SK-N-SH treated with all-trans-retinoic acid at 6 μM for 48 hours (cell line): ENCODE results near the gene SLC3A2.

ENCODE experiments used
- ATAC-seq: fragments of 200-7000 bp; cut with Tn5 transposase; 3 replicates; pipeline ENCODE4 v1.9.1; 2020; ENCODE audit warnings: mild to moderate bottlenecking, moderate library complexity
- ARNTL ChIP-seq: fragments of 450-650 bp; formaldehyde crosslinking; IDR thresholded peaks from 2 replicates; pipeline ENCODE4 v1.5.0; 2020; ENCODE audit warnings: low read depth, mild to moderate bottlenecking, moderate library complexity, borderline replicate concordance
- BACH2 ChIP-seq: fragments of 250-450 bp; sonication (Bioruptor Pico); IDR thresholded peaks from 2 replicates; pipeline ENCODE4 v1.9.0; 2021; ENCODE audit warnings: mild to moderate bottlenecking, borderline replicate concordance
- CSDC2 ChIP-seq: fragments of 250-450 bp; sonication (Bioruptor Pico); IDR thresholded peaks from 2 replicates; pipeline ENCODE4 v1.5.0; 2020; ENCODE audit warnings: mild to moderate bottlenecking, moderate library complexity
- GLIS3 ChIP-seq: fragments of 250-450 bp; sonication (Bioruptor Pico); IDR thresholded peaks from 2 replicates; pipeline ENCODE4 v1.5.0; 2020; ENCODE audit warnings: mild to moderate bottlenecking, moderate library complexity
- ISL1 ChIP-seq: fragments of 250-450 bp; sonication (Bioruptor Pico); IDR thresholded peaks from 2 replicates; pipeline ENCODE4 v2.1.2; 2022; ENCODE audit warnings: mild to moderate bottlenecking, moderate library complexity
- OSR1 ChIP-seq: fragments of 250-450 bp; sonication (Bioruptor Pico); IDR thresholded peaks from 2 replicates; pipeline ENCODE4 v1.8.0; 2022; ENCODE audit warnings: moderate library complexity, mild to moderate bottlenecking, inconsistent platforms
- PPARA ChIP-seq: fragments of 250-450 bp; sonication (Bioruptor Pico); IDR thresholded peaks from 2 replicates; pipeline ENCODE4 v1.5.0; 2020; ENCODE audit warnings: mild to moderate bottlenecking, borderline replicate concordance
- RARB ChIP-seq: fragments of 250-450 bp; sonication (Bioruptor Pico); IDR thresholded peaks from 2 replicates; pipeline ENCODE4 v1.8.0; 2021; ENCODE audit warnings: mild to moderate bottlenecking, moderate library complexity
- SNAI2 ChIP-seq: fragments of 250-450 bp; sonication (Bioruptor Pico); IDR thresholded peaks from 2 replicates; pipeline ENCODE4 v1.5.0; 2020; ENCODE audit warnings: mild to moderate bottlenecking, moderate library complexity
- TCF4 ChIP-seq: fragments of 250-450 bp; sonication (Bioruptor Pico); IDR thresholded peaks from 2 replicates; pipeline ENCODE4 v1.8.0; 2021; ENCODE audit warnings: mild to moderate bottlenecking, moderate library complexity, borderline replicate concordance
- TOX ChIP-seq: fragments of 250-450 bp; sonication (Bioruptor Pico); IDR thresholded peaks from 2 replicates; pipeline ENCODE4 v1.8.0; 2021; ENCODE audit warnings: mild to moderate bottlenecking, moderate library complexity, borderline replicate concordance
- ZC3H10 ChIP-seq: fragments of 250-450 bp; sonication (Bioruptor Pico); IDR thresholded peaks from 2 replicates; pipeline ENCODE4 v1.5.1; 2021; ENCODE audit warnings: mild to moderate bottlenecking, moderate library complexity
- ZFP3 ChIP-seq: fragments of 250-450 bp; sonication (Bioruptor Pico); IDR thresholded peaks from 2 replicates; pipeline ENCODE4 v1.5.0; 2020; ENCODE audit warnings: mild to moderate bottlenecking, moderate library complexity
- ZFP30 ChIP-seq: fragments of 450-650 bp; formaldehyde crosslinking; IDR thresholded peaks from 2 replicates; pipeline ENCODE4 v1.5.0; 2022; ENCODE audit warnings: mild to moderate bottlenecking, moderate library complexity
- ZNF565 ChIP-seq: fragments of 450-650 bp; formaldehyde crosslinking; conservative IDR thresholded peaks from 2 replicates; pipeline ENCODE4 v1.5.0; 2020; ENCODE audit warnings: low read depth, mild to moderate bottlenecking, moderate library complexity
- ZNF70 ChIP-seq: fragments of 450-650 bp; formaldehyde crosslinking; IDR thresholded peaks from 2 replicates; pipeline ENCODE4 v1.5.0; 2020; ENCODE audit warnings: mild to moderate bottlenecking, moderate library complexity
- ZNF8 ChIP-seq: fragments of 450-650 bp; formaldehyde crosslinking; IDR thresholded peaks from 2 replicates; pipeline ENCODE4 v1.5.0; 2020; ENCODE audit warnings: mild to moderate bottlenecking, moderate library complexity
- TF ChIP-seq, protein P1 (sequence below): fragments of 250-450 bp; sonication (Bioruptor Pico); IDR thresholded peaks from 2 replicates; pipeline ENCODE4 v1.5.1; 2020; ENCODE audit warnings: low read depth, mild to moderate bottlenecking, moderate library complexity
- TF ChIP-seq, protein P2 (sequence below): fragments of 250-450 bp; sonication (Bioruptor Pico); IDR thresholded peaks from 2 replicates; pipeline ENCODE4 v1.8.0; 2020; ENCODE audit warnings: mild to moderate bottlenecking, moderate library complexity, borderline replicate concordance
- TF ChIP-seq, protein P3 (sequence below): fragments of 250-450 bp; sonication (Bioruptor Pico); IDR thresholded peaks from 2 replicates; pipeline ENCODE4 v1.5.1; 2021; ENCODE audit warnings: mild to moderate bottlenecking, moderate library complexity
- TF ChIP-seq, protein P4 (sequence below): fragments of 250-450 bp; sonication (Bioruptor Pico); IDR thresholded peaks from 2 replicates; pipeline ENCODE4 v1.8.0; 2021; ENCODE audit warnings: low read depth, mild to moderate bottlenecking, moderate library complexity, borderline replicate concordance

Gene SLC3A2

DNA sequence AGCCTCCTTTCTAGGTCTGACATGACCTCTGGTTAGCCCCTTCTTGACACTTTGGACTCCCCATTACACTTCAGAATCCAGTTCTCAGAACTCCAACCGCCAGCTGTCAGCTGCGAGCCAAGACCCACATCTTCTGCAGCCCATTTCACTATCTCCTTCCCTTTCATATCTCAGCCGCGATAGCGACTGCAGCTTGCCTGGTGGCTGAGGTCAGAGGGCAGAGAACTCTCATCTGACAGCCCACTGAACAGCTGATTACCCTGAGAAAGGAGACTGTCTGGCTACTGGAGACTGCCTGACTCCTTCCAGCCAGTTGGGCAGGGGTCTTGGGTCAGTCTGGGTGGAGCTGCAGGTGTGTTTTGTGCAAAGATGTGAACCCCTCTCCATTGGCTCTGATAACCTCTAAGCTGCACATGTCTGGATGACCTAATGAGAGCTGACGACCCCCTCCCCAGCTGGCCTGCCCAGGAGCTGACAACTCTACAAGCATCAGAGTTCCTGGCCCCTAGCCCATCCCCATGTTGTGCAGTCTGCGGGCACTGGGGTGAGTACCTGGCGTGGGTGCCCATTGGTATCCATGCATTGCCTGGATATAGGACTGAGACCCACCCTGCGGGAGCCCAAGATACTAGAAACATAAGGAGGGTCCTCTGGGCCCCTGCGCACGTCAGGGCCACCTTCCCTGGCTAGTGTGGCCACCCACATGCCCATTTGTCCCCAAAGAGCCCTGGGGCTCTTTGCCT, 39.4 kb downstream of the SLC3A2 start (continued):
- TF ChIP-seq, protein P1, sequence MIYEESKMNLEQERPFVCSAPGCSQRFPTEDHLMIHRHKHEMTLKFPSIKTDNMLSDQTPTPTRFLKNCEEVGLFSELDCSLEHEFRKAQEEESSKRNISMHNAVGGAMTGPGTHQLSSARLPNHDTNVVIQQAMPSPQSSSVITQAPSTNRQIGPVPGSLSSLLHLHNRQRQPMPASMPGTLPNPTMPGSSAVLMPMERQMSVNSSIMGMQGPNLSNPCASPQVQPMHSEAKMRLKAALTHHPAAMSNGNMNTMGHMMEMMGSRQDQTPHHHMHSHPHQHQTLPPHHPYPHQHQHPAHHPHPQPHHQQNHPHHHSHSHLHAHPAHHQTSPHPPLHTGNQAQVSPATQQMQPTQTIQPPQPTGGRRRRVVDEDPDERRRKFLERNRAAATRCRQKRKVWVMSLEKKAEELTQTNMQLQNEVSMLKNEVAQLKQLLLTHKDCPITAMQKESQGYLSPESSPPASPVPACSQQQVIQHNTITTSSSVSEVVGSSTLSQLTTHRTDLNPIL (CRISPR knock-in tag) = no peak
- TF ChIP-seq, protein P2, sequence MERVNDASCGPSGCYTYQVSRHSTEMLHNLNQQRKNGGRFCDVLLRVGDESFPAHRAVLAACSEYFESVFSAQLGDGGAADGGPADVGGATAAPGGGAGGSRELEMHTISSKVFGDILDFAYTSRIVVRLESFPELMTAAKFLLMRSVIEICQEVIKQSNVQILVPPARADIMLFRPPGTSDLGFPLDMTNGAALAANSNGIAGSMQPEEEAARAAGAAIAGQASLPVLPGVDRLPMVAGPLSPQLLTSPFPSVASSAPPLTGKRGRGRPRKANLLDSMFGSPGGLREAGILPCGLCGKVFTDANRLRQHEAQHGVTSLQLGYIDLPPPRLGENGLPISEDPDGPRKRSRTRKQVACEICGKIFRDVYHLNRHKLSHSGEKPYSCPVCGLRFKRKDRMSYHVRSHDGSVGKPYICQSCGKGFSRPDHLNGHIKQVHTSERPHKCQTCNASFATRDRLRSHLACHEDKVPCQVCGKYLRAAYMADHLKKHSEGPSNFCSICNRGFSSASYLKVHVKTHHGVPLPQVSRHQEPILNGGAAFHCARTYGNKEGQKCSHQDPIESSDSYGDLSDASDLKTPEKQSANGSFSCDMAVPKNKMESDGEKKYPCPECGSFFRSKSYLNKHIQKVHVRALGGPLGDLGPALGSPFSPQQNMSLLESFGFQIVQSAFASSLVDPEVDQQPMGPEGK = no peak
- no peak for TF ChIP-seq ZC3H10 (CRISPR knock-in tag)
- TF ChIP-seq ARNTL = no peak
- TF ChIP-seq OSR1 = no peak
- TF ChIP-seq TOX (CRISPR knock-in tag) = no peak

DNA sequence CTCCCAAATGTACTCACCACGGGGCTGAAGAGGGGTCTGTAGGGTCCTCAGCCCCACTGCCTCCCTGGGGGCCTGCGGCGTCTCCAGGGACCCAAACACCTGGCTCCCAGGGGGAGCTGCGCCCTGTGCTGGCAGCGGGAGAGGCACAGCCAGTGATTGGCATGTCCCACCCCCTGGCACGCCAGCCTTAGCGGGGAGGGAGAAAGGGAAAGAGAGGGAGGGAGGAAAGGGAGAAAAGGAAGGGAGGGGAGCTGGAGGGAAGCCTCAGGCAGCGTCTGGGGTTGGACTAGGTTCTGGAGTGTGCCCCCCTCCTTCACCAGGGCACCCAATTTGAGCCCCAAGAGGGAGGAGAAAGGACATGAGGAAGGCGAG, 40.5 kb downstream of the SLC3A2 start, which contains the start of gene CHRM1:
CHRM1 (minus strand) TSS at position 163 of the 372 bp plus-strand sequence. CDS start 10,263 bp downstream, outside the sequence.
- TF ChIP-seq ZFP30 (no peak), ZFP3 (CRISPR knock-in tag) (no peak), ARNTL (no peak), PPARA (CRISPR knock-in tag) (no peak), ZC3H10 (CRISPR knock-in tag) (no peak), ZNF8 (CRISPR knock-in tag) (no peak), ISL1 (no peak), SNAI2 (CRISPR knock-in tag) (no peak), BACH2 (CRISPR knock-in tag) (no peak), ZNF565 (CRISPR knock-in tag) (no peak), ZNF70 (CRISPR knock-in tag) (no peak), RARB (CRISPR knock-in tag) (no peak), TOX (CRISPR knock-in tag) (no peak), TCF4 (no peak), CSDC2 (CRISPR knock-in tag) (no peak), GLIS3 (CRISPR knock-in tag) (no peak)
- TF ChIP-seq, protein P2 = no peak
- TF ChIP-seq, protein P3, sequence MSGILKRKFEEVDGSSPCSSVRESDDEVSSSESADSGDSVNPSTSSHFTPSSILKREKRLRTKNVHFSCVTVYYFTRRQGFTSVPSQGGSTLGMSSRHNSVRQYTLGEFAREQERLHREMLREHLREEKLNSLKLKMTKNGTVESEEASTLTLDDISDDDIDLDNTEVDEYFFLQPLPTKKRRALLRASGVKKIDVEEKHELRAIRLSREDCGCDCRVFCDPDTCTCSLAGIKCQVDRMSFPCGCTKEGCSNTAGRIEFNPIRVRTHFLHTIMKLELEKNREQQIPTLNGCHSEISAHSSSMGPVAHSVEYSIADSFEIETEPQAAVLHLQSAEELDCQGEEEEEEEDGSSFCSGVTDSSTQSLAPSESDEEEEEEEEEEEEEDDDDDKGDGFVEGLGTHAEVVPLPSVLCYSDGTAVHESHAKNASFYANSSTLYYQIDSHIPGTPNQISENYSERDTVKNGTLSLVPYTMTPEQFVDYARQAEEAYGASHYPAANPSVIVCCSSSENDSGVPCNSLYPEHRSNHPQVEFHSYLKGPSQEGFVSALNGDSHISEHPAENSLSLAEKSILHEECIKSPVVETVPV = no peak
- TF ChIP-seq, protein P4, sequence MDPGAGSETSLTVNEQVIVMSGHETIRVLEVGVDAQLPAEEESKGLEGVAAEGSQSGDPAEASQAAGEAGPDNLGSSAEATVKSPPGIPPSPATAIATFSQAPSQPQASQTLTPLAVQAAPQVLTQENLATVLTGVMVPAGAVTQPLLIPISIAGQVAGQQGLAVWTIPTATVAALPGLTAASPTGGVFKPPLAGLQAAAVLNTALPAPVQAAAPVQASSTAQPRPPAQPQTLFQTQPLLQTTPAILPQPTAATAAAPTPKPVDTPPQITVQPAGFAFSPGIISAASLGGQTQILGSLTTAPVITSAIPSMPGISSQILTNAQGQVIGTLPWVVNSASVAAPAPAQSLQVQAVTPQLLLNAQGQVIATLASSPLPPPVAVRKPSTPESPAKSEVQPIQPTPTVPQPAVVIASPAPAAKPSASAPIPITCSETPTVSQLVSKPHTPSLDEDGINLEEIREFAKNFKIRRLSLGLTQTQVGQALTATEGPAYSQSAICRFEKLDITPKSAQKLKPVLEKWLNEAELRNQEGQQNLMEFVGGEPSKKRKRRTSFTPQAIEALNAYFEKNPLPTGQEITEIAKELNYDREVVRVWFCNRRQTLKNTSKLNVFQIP (CRISPR knock-in tag) = no peak

DNA sequence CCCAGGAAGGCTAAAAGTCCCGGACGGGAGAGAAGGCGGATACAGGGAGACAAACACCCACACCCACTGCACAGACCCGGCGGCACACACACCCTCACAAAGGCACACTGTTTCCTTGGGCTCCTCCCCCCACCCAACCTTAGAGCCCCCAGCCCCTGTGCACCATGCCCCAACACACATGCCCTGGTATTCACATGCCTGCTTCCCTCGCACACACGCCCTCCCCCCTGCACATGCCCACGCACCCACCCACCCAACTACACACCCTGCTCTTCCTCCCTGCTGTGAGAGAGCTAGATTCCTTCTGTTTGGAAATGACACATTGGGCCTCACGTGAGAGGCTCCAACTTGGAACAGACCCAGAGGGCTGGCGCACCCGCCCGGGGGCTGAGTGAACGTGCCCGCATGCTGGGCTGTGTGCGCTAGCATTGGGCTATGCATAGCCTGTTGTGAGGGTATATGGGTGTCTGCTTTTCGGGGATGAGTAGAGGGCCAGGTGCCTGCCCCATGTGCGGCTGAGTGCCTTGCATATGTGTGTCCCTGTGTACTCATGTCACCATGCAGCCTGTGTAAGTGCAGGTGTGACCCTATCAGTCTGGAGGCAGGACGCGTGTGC, 41.0 kb downstream of the SLC3A2 start:
- TF ChIP-seq, protein P1 (CRISPR knock-in tag) = no peak
- TF ChIP-seq BACH2 (CRISPR knock-in tag) (no peak), PPARA (CRISPR knock-in tag) (no peak), ZFP30 (no peak), ZC3H10 (CRISPR knock-in tag) (no peak)
- TF ChIP-seq, protein P4 (CRISPR knock-in tag) = no peak
- peak; percentile 30 for ATAC-seq

More for the DNA sequence above, 40.5 kb downstream of the SLC3A2 start, which contains the start of gene CHRM1:
- ATAC-seq = no peak; the same call in 2 of the 3 replicates
